T-helper 2 cell treated with Interferon-gamma antibody and Interleukin-4, amounts not matched to agents 100 ng/mL and 5 ng/mL, for 36 hours (primary cell): ENCODE measurements around the gene ACVR1B. TPM values are rescaled to one million over a fixed set of nuclear protein-coding genes. Genes with fewer than 3 reads are reported as not detected.

Source experiments
- intact Hi-C: fragments of 100-400 bp; cut with micrococcal nuclease; formaldehyde crosslinking; loops from one replicate; pipeline ENCODE4 v1.15.1; 2023
- total RNA-seq: library from RNA; stranded (reverse); gene quantifications from 2 replicates; pipeline ENCODE4 v1.2.3, GENCODE V29; 2022

Gene ACVR1B
- total RNA-seq, 1 donor from 2014 or later = 2.6 TPM

GRCh38 chr12:52041695-52042123 is 90.2 kb downstream of the ACVR1B start:
- intact Hi-C loops = no loop called here

- intact Hi-C loops = no loop called here
These were observed 91.3 kb downstream of the ACVR1B start for GRCh38 chr12:52042706-52043385.

- intact Hi-C loops = no loop called here
These were observed 92.1 kb downstream of the ACVR1B start for GRCh38 chr12:52043386-52044212.

GRCh38 chr12:52044292-52044983 is 92.9 kb downstream of the ACVR1B start:
- intact Hi-C loops = no loop called here

- intact Hi-C loops = no loop called here
These were observed 94.3 kb downstream of the ACVR1B start for GRCh38 chr12:52045794-52046199.

Other genes starting within 250 kb of the ACVR1B start
- 0.25 TPM in 2 replicates for gene FIGNL2, start 103.0 kb upstream of the ACVR1B start, total RNA-seq
- gene ANKRD33, start 63.6 kb upstream of the ACVR1B start, total RNA-seq = not detected in 2 replicates
- gene ACVRL1, start 44.2 kb upstream of the ACVR1B start, total RNA-seq = not detected in 2 replicates
- gene TAMALIN, start 55.2 kb downstream of the ACVR1B start, total RNA-seq = 2.1 and 2.4 TPM in 2 replicates
- gene NR4A1, start 99.7 kb downstream of the ACVR1B start, total RNA-seq = 4.4 and 6.4 TPM in 2 replicates
- 34.9 and 38.4 TPM in 2 replicates for gene ATG101, start 118.3 kb downstream of the ACVR1B start, total RNA-seq
- gene SMIM41, start 128.0 kb downstream of the ACVR1B start, total RNA-seq = not detected in 2 replicates
- not detected in 2 replicates for gene KRT80, start 240.3 kb downstream of the ACVR1B start, total RNA-seq